OCI-LY1 (cell line): Measurements from ENCODE around the gene NAV2.

ENCODE experiments used
- H2AFZ ChIP-seq: fragments of 200-600 bp; sonication (generic), shearing (Covaris generic); 2 replicates; pipeline ENCODE4 v1.6.0; 2014; ENCODE audit warnings: antibody characterized with exemption, mild to moderate bottlenecking, low read length
- H3F3A ChIP-seq: fragments of 200-600 bp; sonication (generic), shearing (Covaris generic); 2 replicates; pipeline ENCODE4 v1.6.0; 2014; ENCODE audit warnings: mild to moderate bottlenecking, antibody characterized with exemption, low read length, moderate library complexity; ENCODE audit not compliant: insufficient read depth
- H3K27ac ChIP-seq: fragments of 200-600 bp; sonication (generic); 2 replicates; pipeline ENCODE4 v1.5.1; 2014; ENCODE audit warnings: low read length, mixed run types, mild to moderate bottlenecking, low read depth; ENCODE audit not compliant: poor library complexity, severe bottlenecking
- H3K27me3 ChIP-seq: fragments of 200-600 bp; sonication (generic); 2 replicates; pipeline ENCODE4 v1.6.0; 2014; ENCODE audit warnings: antibody characterized with exemption, mild to moderate bottlenecking, low read length, moderate library complexity; ENCODE audit not compliant: insufficient read depth
- H3K36me3 ChIP-seq: fragments of 200-600 bp; sonication (generic); 2 replicates; pipeline ENCODE4 v1.6.1; 2014; ENCODE audit warnings: mild to moderate bottlenecking, antibody characterized with exemption, low read length, moderate library complexity, mixed read lengths; ENCODE audit not compliant: insufficient read depth
- H3K4me1 ChIP-seq: fragments of 200-600 bp; sonication (generic); 2 replicates; pipeline ENCODE4 v1.5.1; 2014; ENCODE audit warnings: mild to moderate bottlenecking, low read length, moderate library complexity; ENCODE audit not compliant: insufficient read depth, severe bottlenecking
- H3K4me2 ChIP-seq: fragments of 200-600 bp; sonication (generic), shearing (Covaris generic); 2 replicates; pipeline ENCODE4 v1.6.1; 2014; ENCODE audit warnings: low read length
- H3K4me3 ChIP-seq: fragments of 200-600 bp; sonication (generic); 2 replicates; pipeline ENCODE4 v1.5.1; 2014; ENCODE audit warnings: low read length, low read depth, mild to moderate bottlenecking, mixed read lengths; ENCODE audit not compliant: poor library complexity, severe bottlenecking
- H3K79me2 ChIP-seq: fragments of 200-600 bp; shearing (Covaris generic); 2 replicates; pipeline ENCODE4 v1.6.1; 2016; ENCODE audit warnings: mixed run types, low read length, mixed read lengths; ENCODE audit not compliant: insufficient read depth
- H3K9ac ChIP-seq: fragments of 200-600 bp; sonication (generic), shearing (Covaris generic); 2 replicates; pipeline ENCODE4 v1.6.1; 2014; ENCODE audit warnings: mild to moderate bottlenecking, low read length, mixed read lengths
- H3K9me2 ChIP-seq: fragments of 200-600 bp; sonication (generic), shearing (Covaris generic); 2 replicates; pipeline ENCODE4 v1.6.1; 2014; ENCODE audit warnings: low read depth, mild to moderate bottlenecking, low read length, mixed read lengths
- H3K9me3 ChIP-seq: fragments of 200-600 bp; shearing (Covaris generic); 2 replicates; pipeline ENCODE4 v1.6.1; 2014; ENCODE audit warnings: low read length, mixed read lengths
- H4K20me1 ChIP-seq: fragments of 200-600 bp; sonication (generic), shearing (Covaris generic); 2 replicates; pipeline ENCODE4 v1.6.0; 2016; ENCODE audit warnings: mild to moderate bottlenecking, low read length; ENCODE audit not compliant: insufficient read depth
- CTCF ChIP-seq: fragments of 200-600 bp; sonication (generic), shearing (Covaris generic); IDR thresholded peaks from 2 replicates; pipeline ENCODE4 v1.5.1; 2017; ENCODE audit warnings: mild to moderate bottlenecking, antibody characterized with exemption, low read length, moderate library complexity, mixed read lengths
- EZH2 ChIP-seq: fragments of 200-600 bp; sonication (generic), shearing (Covaris generic); IDR thresholded peaks from 2 replicates; pipeline ENCODE4 v1.8.0; 2017; ENCODE audit warnings: borderline replicate concordance, mixed run types, mild to moderate bottlenecking, antibody characterized with exemption, low read length, moderate library complexity, mixed read lengths

The NAV2 gene

GRCh38 chr11:20047769-20048154 lies 335.1 kb downstream of the NAV2 start:
- Histone ChIP-seq H3F3A (no peaks in the 10 kb centered on the region), H3K4me3 (no peak overlapping the region), H3K27ac (no peak overlapping the region), H3K79me2 (no peaks in the 10 kb centered on the region), H3K9me3 (no peaks in the 10 kb centered on the region), H2AFZ (no peak overlapping the region), H3K36me3 (no peaks in the 10 kb centered on the region), H3K4me2 (no peak overlapping the region), H3K9me2 (no peaks in the 10 kb centered on the region), H3K27me3 (no peaks in the 10 kb centered on the region), H4K20me1 (no peaks in the 10 kb centered on the region), H3K9ac (no peak overlapping the region), H3K4me1 (no peaks in the 10 kb centered on the region)
- TF ChIP-seq EZH2 (no peak), CTCF (no peak)

GRCh38 chr11:20048246-20048645 lies 335.6 kb downstream of the NAV2 start:
- Histone ChIP-seq H4K20me1 (no peaks in the 10 kb centered on the region), H3K9me3 (no peaks in the 10 kb centered on the region), H3K9ac (no peak overlapping the region), H3K79me2 (no peaks in the 10 kb centered on the region), H3K27me3 (no peaks in the 10 kb centered on the region), H3K27ac (no peak overlapping the region), H2AFZ (no peak overlapping the region), H3F3A (no peaks in the 10 kb centered on the region), H3K4me1 (no peaks in the 10 kb centered on the region), H3K36me3 (no peaks in the 10 kb centered on the region), H3K4me3 (no peak overlapping the region), H3K4me2 (no peak overlapping the region), H3K9me2 (no peaks in the 10 kb centered on the region)
- TF ChIP-seq CTCF (no peak), EZH2 (no peak)

DNA sequence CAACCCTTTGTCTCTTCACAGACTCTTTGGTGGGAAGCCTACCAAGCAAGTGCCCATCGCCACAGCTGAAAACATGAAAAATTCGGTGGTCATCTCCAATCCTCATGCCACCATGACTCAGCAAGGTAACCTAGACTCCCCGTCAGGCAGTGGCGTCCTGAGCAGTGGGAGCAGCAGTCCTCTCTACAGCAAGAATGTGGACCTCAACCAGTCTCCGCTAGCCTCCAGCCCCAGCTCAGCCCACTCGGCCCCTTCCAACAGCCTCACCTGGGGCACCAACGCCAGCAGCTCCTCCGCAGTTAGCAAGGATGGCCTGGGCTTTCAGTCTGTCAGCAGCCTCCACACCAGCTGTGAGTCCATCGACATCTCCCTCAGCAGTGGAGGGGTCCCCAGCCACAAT lies 336.1 kb downstream of the NAV2 start:
- no peaks in the 10 kb centered on the region for H3K79me2 ChIP-seq
- no peaks in the 10 kb centered on the region for H3K4me1 ChIP-seq
- no peaks in the 10 kb centered on the region for H3K9me2 ChIP-seq
- H3K36me3 ChIP-seq, result no peaks in the 10 kb centered on the region
- H3K4me2 ChIP-seq, result no peak overlapping the region
- no peaks in the 10 kb centered on the region for H4K20me1 ChIP-seq
- no peak overlapping the region for H3K9ac ChIP-seq
- no peaks in the 10 kb centered on the region for H3K27me3 ChIP-seq
- no peak overlapping the region for H3K27ac ChIP-seq
- no peak for TF ChIP-seq EZH2
- TF ChIP-seq CTCF, result no peak
- H3K9me3 ChIP-seq, result no peaks in the 10 kb centered on the region
- H3F3A ChIP-seq, result no peaks in the 10 kb centered on the region
- H3K4me3 ChIP-seq, result no peak overlapping the region
- no peak overlapping the region for H2AFZ ChIP-seq
